Keratinocyte (primary cell): ENCODE results near the gene CMPK2.

Source experiments
- CTCF ChIP-seq, 3 experiments: IDR thresholded peaks in 1 of 3; conservative IDR thresholded peaks in 1 of 3; optimal IDR thresholded peaks in 1 of 3; 2 replicates in 2 of 3; 3 replicates in 1 of 3; pipeline versions ENCODE3 to v1.5.1; 2011; ENCODE audit warnings: low read length in 3 of 3, mild to moderate bottlenecking in 3 of 3, moderate library complexity in 2 of 3, control low read depth in 1 of 3, inconsistent platforms in 1 of 3; ENCODE audit not compliant: insufficient read depth in 2 of 3; ENCODE audit errors: extremely low read depth in 1 of 3
- EZH2 ChIP-seq: IDR thresholded peaks from one replicate; pipeline ENCODE4 v1.6.1; 2012; ENCODE audit warnings: inconsistent platforms, mild to moderate bottlenecking, low read length, moderate library complexity

GRCh38 chr2:6906165-6906741, 40.5 kb upstream of the CMPK2 start:
- TF ChIP-seq CTCF (optimal IDR thresholded peaks at IDR 0.05 in 1 of 3, IDR thresholded peaks at IDR 0.05 in 1 of 3, conservative IDR thresholded peaks at IDR 0.05 in 1 of 3; ENCODE audit: extremely low read depth in 1 of 3, insufficient read depth in 2 of 3, low read length in 3 of 3) (no peak), EZH2 (no peak)
